A549 (cell line): ENCODE measurements around the gene RTP5. TPM values are rescaled to one million over a fixed set of nuclear protein-coding genes. Genes with fewer than 3 reads are reported as not detected.

Experiments used
- ATAC-seq, 2 experiments: fragments of 200-7000 bp in 1 of 2; fragments of >200 bp in 1 of 2; cut with Nextera tagmentation in 1 of 2; cut with Tn5 transposase in 1 of 2; 3 replicates each; pipeline versions ENCODE4 v1.8.0 to v1.9.1; 2018 to 2020; ENCODE audit warnings: mild to moderate bottlenecking in 1 of 2, moderate library complexity in 1 of 2
- CTCF ChIA-PET: fragments of 300-600 bp; sonication (Branson Sonifier 250); formaldehyde crosslinking; extraction: SDS; loops from one replicate; lab custom pipeline; 2021; ENCODE audit warnings: antibody characterized with exemption, inconsistent platforms; lab: Yijun Ruan, JAX
- POLR2A ChIA-PET: fragments of 350-600 bp; formaldehyde crosslinking; extraction: SDS; loops from one replicate; lab custom pipeline; 2021; ENCODE audit warnings: antibody characterized with exemption, inconsistent platforms; lab: Yijun Ruan, JAX
- DNase-seq, 2 experiments: peaks; one replicate each; pipeline versions ENCODE4 v3.0.0 to v3.0.0-alpha.2; 2011 to 2016; ENCODE audit warnings: low read depth in 1 of 2, low spot score in 1 of 2
- FAIRE-seq: peaks from 2 replicates; lab custom pipeline; 2011; peaks lifted over from hg19 to GRCh38; lab: Jason Lieb, UNC
- H3K27ac ChIP-seq, 2 experiments: fragments of >200 bp; sonication (Bioruptor Twin); formaldehyde crosslinking; 3 replicates each; pipeline ENCODE4 v1.5.1; 2016 to 2017
- H3K4me1 ChIP-seq: fragments of >200 bp; sonication (Bioruptor Twin); formaldehyde crosslinking; 3 replicates; pipeline ENCODE4 v1.6.1; 2016
- H3K4me2 ChIP-seq: fragments of >200 bp; sonication (Bioruptor Twin); formaldehyde crosslinking; 3 replicates; pipeline ENCODE4 v1.6.1; 2016
- H3K4me3 ChIP-seq: fragments of >200 bp; sonication (Bioruptor Twin); formaldehyde crosslinking; 3 replicates; pipeline ENCODE4 v1.5.1; 2016
- H3K9me3 ChIP-seq: fragments of >200 bp; sonication (Bioruptor Twin); formaldehyde crosslinking; 3 replicates; pipeline ENCODE4 v1.6.1; 2016
- EHF ChIP-seq: fragments of 250-450 bp; sonication (Bioruptor Pico); IDR thresholded peaks from 2 replicates; pipeline ENCODE4 v1.5.0; 2020; ENCODE audit warnings: mild to moderate bottlenecking
- ESRRA ChIP-seq: fragments of 150-350 bp; IDR thresholded peaks from 2 replicates; pipeline ENCODE4 v1.6.1; 2014; ENCODE audit warnings: mild to moderate bottlenecking, low read length, borderline replicate concordance
- FOSL2 ChIP-seq, 2 experiments: fragments of 450-650 bp in 1 of 2; fragments of >200 bp in 1 of 2; sonication (Bioruptor Twin) in 1 of 2; formaldehyde crosslinking; IDR thresholded peaks; 2 replicates each; pipeline versions ENCODE4 v1.5.0 to v1.6.1; 2016 to 2020; ENCODE audit warnings: mild to moderate bottlenecking in 1 of 2, moderate library complexity in 1 of 2
- HEYL ChIP-seq: fragments of 250-450 bp; sonication (Bioruptor Pico); IDR thresholded peaks from 2 replicates; pipeline ENCODE4 v1.8.0; 2021; ENCODE audit warnings: mild to moderate bottlenecking, moderate library complexity
- HOXA7 ChIP-seq: fragments of 250-450 bp; sonication (Bioruptor Pico); IDR thresholded peaks from 2 replicates; pipeline ENCODE4 v1.5.0; 2020; ENCODE audit warnings: mild to moderate bottlenecking, moderate library complexity
- HOXB5 ChIP-seq: fragments of 250-450 bp; sonication (Bioruptor Pico); IDR thresholded peaks from 2 replicates; pipeline ENCODE4 v1.5.0; 2020; ENCODE audit warnings: mild to moderate bottlenecking, moderate library complexity
- KDM1A ChIP-seq: fragments of 200-600 bp; sonication (generic); IDR thresholded peaks from 2 replicates; pipeline ENCODE4 v1.6.1; 2016; ENCODE audit warnings: low read depth, mild to moderate bottlenecking
- MAFK ChIP-seq: fragments of 450-650 bp; IDR thresholded peaks from 2 replicates; pipeline ENCODE4 v1.6.1; 2014; ENCODE audit not compliant: partially characterized antibody
- NFE2L2 ChIP-seq: fragments of 150-350 bp; conservative IDR thresholded peaks from 2 replicates; pipeline ENCODE4 v1.6.1; 2014; ENCODE audit warnings: low read length
- POLR2A ChIP-seq: IDR thresholded peaks from 2 replicates; pipeline ENCODE4 v1.6.1; 2012; ENCODE audit warnings: mild to moderate bottlenecking, low read length
- POLR2AphosphoS2 ChIP-seq: conservative IDR thresholded peaks from 2 replicates; pipeline ENCODE4 v1.6.1; 2012; ENCODE audit warnings: low read length, improper control_type of control experiment, inconsistent platforms
- RAD21 ChIP-seq, 2 experiments: fragments of >200 bp in 1 of 2; sonication (Bioruptor Twin) in 1 of 2; formaldehyde crosslinking in 1 of 2; IDR thresholded peaks in 1 of 2; conservative IDR thresholded peaks in 1 of 2; 2 replicates in 1 of 2; 3 replicates in 1 of 2; pipeline ENCODE4 v1.6.1; 2012 to 2018; ENCODE audit warnings: inconsistent platforms in 1 of 2
- RARB ChIP-seq: fragments of 250-450 bp; sonication (Bioruptor Pico); IDR thresholded peaks from 2 replicates; pipeline ENCODE4 v1.8.0; 2021; ENCODE audit warnings: mild to moderate bottlenecking, moderate library complexity
- RCOR1 ChIP-seq: fragments of 150-350 bp; IDR thresholded peaks from 2 replicates; pipeline ENCODE4 v1.6.1; 2014; ENCODE audit warnings: antibody characterized with exemption, low read length, low read depth
- RFX5 ChIP-seq: fragments of 450-650 bp; IDR thresholded peaks from 2 replicates; pipeline ENCODE4 v1.7.1; 2014; ENCODE audit warnings: antibody characterized with exemption, mild to moderate bottlenecking, moderate library complexity
- SMC3 ChIP-seq: fragments of >200 bp; sonication (Bioruptor Twin); formaldehyde crosslinking; IDR thresholded peaks from 3 replicates; pipeline ENCODE4 v1.6.1; 2018; ENCODE audit warnings: inconsistent platforms
- SREBF2 ChIP-seq: fragments of 450-650 bp; IDR thresholded peaks from 2 replicates; pipeline ENCODE4 v1.6.1; 2014; ENCODE audit warnings: mild to moderate bottlenecking, moderate library complexity
- TFCP2L1 ChIP-seq: fragments of 250-450 bp; sonication (Bioruptor Pico); IDR thresholded peaks from 2 replicates; pipeline ENCODE4 v1.5.0; 2021; ENCODE audit warnings: mild to moderate bottlenecking
- ZFP36 ChIP-seq: fragments of 450-650 bp; IDR thresholded peaks from 2 replicates; pipeline ENCODE4 v1.6.1; 2014; ENCODE audit warnings: borderline replicate concordance; ENCODE audit not compliant: partially characterized antibody
- ZSCAN20 ChIP-seq: fragments of 250-450 bp; sonication (Bioruptor Pico); IDR thresholded peaks from 2 replicates; pipeline ENCODE4 v1.8.0; 2022; ENCODE audit warnings: mild to moderate bottlenecking, moderate library complexity
- WGBS: methylation state at CpG from one replicate; pipeline ENCODE4 v1.1.6; 2017; ENCODE audit errors: missing lambda C conversion rate; 5-methylcytosine and 5-hydroxymethylcytosine counted together
- polyA plus RNA-seq, 4 experiments: library from polyadenylated mRNA; depleted of rRNA in 3 of 4; stranded (reverse); fragments of >200 nt; fragmentation: RNase III in 1 of 4; extraction: RNeasy Plus Mini Kit Qiagen cat#74134 plus additional on column Dnase treatment in 1 of 4; gene quantifications; 2 replicates in 3 of 4; 3 replicates in 1 of 4; pipeline ENCODE4 v1.2.3, GENCODE V29; 2011 to 2017
- TF ChIP-seq, protein P1 (sequence below): IDR thresholded peaks from 2 replicates; pipeline ENCODE4 v1.6.1; 2012
- TF ChIP-seq, protein P2 (sequence below): fragments of 250-450 bp; sonication (Bioruptor Pico); IDR thresholded peaks from 2 replicates; pipeline ENCODE4 v1.5.0; 2020; ENCODE audit warnings: low read depth, mild to moderate bottlenecking, moderate library complexity
- TF ChIP-seq, protein P3 (sequence below): fragments of 150-350 bp; IDR thresholded peaks from 2 replicates; pipeline ENCODE4 v1.6.1; 2014; ENCODE audit warnings: low read depth, mild to moderate bottlenecking, low read length
- TF ChIP-seq, protein P4 (sequence below): fragments of >200 bp; sonication (Bioruptor Twin); formaldehyde crosslinking; IDR thresholded peaks from 3 replicates; pipeline ENCODE4 v1.6.1; 2016

The RTP5 gene
- polyA plus RNA-seq, 2 of the 4 experiments (the other 2 are of a cell fraction), result not detected

DNA sequence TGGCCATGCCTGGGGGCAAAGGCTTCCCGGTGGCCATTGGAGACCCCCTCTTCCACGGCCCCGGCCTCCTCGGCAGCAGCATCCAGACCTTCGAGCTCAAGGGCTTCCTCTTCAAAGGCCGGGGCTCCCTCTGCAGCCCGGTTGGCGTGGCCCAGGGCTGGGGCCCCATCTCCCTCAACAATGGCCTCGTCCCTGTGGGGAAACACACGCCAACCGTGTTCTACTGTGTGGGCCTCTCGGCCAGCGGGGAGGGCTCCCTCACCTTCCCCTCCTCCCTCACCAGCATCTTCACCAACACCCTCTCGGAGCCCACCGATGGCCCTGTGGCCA lies 2.7 kb downstream of the RTP5 start:
- ATAC-seq (no peak), FAIRE-seq (no peak), DNase-seq (no peak)
- POLR2A ChIA-PET, result no interaction called here
- WGBS, result 84% methylated on average over 11 of the region's 15 CpGs
- Histone ChIP-seq H3K4me2 (no peak overlapping the region), H3K9me3 (0 out of 3 replicates have a peak, but pooled peaks cover 6% of the 10 kb centered on the region), H3K4me3 (no peak overlapping the region), H3K27ac (no peak overlapping the region), H3K4me1 (peaks cover 11% of the 10 kb centered on the region; the same call in 2 of the 3 replicates)
- CTCF ChIA-PET, result no interaction called here
- TF ChIP-seq KDM1A (no peak), POLR2A (no peak), RCOR1 (no peak), ESRRA (no peak), RFX5 (no peak), EHF (CRISPR knock-in tag) (no peak), MAFK (no peak), SREBF2 (no peak), ZFP36 (no peak), RAD21 (conservative IDR thresholded peaks at IDR 0.05 in 1 of 2, IDR thresholded peaks at IDR 0.05 in 1 of 2) (no peak), RARB (CRISPR knock-in tag) (no peak), NFE2L2 (no peak), POLR2AphosphoS2 (no peak), HEYL (CRISPR knock-in tag) (no peak), SMC3 (no peak), HOXA7 (no peak)
- TF ChIP-seq, protein P1, sequence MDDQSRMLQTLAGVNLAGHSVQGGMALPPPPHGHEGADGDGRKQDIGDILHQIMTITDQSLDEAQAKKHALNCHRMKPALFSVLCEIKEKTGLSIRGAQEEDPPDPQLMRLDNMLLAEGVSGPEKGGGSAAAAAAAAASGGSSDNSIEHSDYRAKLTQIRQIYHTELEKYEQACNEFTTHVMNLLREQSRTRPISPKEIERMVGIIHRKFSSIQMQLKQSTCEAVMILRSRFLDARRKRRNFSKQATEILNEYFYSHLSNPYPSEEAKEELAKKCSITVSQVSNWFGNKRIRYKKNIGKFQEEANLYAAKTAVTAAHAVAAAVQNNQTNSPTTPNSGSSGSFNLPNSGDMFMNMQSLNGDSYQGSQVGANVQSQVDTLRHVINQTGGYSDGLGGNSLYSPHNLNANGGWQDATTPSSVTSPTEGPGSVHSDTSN, result no peak
- TF ChIP-seq, protein P2, sequence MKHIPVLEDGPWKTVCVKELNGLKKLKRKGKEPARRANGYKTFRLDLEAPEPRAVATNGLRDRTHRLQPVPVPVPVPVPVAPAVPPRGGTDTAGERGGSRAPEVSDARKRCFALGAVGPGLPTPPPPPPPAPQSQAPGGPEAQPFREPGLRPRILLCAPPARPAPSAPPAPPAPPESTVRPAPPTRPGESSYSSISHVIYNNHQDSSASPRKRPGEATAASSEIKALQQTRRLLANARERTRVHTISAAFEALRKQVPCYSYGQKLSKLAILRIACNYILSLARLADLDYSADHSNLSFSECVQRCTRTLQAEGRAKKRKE (CRISPR knock-in tag), result no peak
- TF ChIP-seq, protein P3, sequence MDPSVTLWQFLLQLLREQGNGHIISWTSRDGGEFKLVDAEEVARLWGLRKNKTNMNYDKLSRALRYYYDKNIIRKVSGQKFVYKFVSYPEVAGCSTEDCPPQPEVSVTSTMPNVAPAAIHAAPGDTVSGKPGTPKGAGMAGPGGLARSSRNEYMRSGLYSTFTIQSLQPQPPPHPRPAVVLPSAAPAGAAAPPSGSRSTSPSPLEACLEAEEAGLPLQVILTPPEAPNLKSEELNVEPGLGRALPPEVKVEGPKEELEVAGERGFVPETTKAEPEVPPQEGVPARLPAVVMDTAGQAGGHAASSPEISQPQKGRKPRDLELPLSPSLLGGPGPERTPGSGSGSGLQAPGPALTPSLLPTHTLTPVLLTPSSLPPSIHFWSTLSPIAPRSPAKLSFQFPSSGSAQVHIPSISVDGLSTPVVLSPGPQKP, result no peak

DNA sequence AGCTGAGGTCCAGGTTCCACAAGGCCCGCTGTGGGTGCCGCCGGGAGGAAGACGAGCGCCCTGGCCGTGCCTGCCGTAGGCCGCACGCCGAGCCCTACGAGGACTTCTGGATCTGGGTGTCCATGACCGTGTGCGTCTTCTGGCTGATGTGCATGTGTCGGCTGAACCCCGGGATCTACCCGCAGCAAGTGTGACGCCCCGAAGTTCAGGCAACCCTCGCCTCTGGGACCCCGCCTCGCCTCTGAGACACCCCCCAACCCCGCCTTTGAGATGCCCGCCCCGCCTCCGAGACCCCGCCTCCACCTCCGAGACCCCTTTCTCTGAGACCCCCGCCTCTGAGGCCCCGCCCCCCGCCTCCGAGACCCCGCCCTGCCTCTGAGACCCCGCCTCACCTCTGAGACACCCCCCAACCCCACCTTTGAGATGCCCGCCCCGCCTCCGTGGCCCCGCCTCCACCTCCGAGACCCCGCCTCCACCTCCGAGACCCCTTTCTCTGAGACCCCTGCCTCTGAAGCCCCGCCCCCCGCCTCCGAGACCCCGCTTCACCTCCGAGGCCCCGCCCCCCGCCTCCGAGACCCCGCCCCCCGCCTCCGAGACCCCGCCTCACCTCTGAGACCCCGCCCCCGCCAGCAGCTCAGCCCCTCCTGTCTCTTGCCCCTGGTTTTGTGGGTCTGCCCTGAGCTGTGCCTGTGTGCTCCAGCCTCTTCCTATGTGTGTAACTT lies 3.7 kb downstream of the RTP5 start:
- POLR2A ChIA-PET, result no interaction called here
- no peak for TF ChIP-seq RARB (CRISPR knock-in tag)
- CTCF ChIA-PET, result interaction anchor here (1.5 kb wide), 1 partner anchor 1022 kb away, joined by 3 read pairs; no protein-coding TSS in a partner anchor
- ATAC-seq, result no peak
- Histone ChIP-seq H3K4me2 (no peak overlapping the region), H3K27ac (no peak overlapping the region), H3K9me3 (0 out of 3 replicates have a peak, but pooled peaks cover 6% of the 10 kb centered on the region), H3K4me3 (no peak overlapping the region), H3K4me1 (peaks cover 11% of the 10 kb centered on the region; the same call in 2 of the 3 replicates)
- 90% methylated on average over 18 of the region's 54 CpGs for WGBS
- no peak for FAIRE-seq
- no peak for DNase-seq

DNA sequence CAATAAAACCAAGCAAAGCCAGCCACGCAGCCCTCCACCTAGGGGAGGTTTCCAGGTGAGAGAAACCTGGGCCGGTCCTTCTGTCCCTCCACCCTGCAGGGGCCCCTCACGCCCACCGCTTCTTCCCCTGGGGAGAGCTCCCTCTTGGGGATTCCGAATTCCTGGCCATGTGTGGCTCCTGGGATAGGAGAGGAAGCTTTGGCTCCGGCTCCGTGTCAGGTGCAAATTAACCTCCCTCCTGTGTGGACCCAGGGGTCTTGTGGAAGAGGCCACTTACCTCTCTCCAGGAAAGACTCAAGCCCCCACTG lies 4.2 kb downstream of the RTP5 start:
- H3K4me3 ChIP-seq, result no peak overlapping the region
- FAIRE-seq (no peak), ATAC-seq (no peak)
- H3K4me1 ChIP-seq, result peaks cover 7% of the 10 kb centered on the region; the same call in 2 of the 3 replicates
- H3K9me3 ChIP-seq, result 0 out of 3 replicates have a peak, but pooled peaks cover 6% of the 10 kb centered on the region
- POLR2A ChIA-PET, result no interaction called here
- no peak overlapping the region for H3K4me2 ChIP-seq
- CTCF ChIA-PET, result interaction anchor here (1.5 kb wide), 1 partner anchor 1023 kb away, joined by 3 read pairs; no protein-coding TSS in a partner anchor
- TF ChIP-seq TFCP2L1 (CRISPR knock-in tag) (no peak), POLR2A (no peak), HOXB5 (CRISPR knock-in tag) (no peak), ZSCAN20 (CRISPR knock-in tag) (no peak), FOSL2 (IDR thresholded peaks at IDR 0.05) (no peak), FOSL2 (CRISPR knock-in tag; IDR thresholded peaks at IDR 0.05) (no peak)
- TF ChIP-seq, protein P4, sequence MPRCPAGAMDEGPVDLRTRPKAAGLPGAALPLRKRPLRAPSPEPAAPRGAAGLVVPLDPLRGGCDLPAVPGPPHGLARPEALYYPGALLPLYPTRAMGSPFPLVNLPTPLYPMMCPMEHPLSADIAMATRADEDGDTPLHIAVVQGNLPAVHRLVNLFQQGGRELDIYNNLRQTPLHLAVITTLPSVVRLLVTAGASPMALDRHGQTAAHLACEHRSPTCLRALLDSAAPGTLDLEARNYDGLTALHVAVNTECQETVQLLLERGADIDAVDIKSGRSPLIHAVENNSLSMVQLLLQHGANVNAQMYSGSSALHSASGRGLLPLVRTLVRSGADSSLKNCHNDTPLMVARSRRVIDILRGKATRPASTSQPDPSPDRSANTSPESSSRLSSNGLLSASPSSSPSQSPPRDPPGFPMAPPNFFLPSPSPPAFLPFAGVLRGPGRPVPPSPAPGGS, result no peak
- TF ChIP-seq, all 56 proteins: peak for 0
- WGBS, result 83% methylated on average over 5 of the region's 7 CpGs
- H3K27ac ChIP-seq, result no peak overlapping the region
- no peak for DNase-seq
